ENCODE measurements around the gene WASHC4.
"Not testable (repeated sequence)": the region's sequence is repeated elsewhere in the genome, so short reads cannot be mapped to it uniquely, and the experiment has no call there.

Gene WASHC4

DNA sequence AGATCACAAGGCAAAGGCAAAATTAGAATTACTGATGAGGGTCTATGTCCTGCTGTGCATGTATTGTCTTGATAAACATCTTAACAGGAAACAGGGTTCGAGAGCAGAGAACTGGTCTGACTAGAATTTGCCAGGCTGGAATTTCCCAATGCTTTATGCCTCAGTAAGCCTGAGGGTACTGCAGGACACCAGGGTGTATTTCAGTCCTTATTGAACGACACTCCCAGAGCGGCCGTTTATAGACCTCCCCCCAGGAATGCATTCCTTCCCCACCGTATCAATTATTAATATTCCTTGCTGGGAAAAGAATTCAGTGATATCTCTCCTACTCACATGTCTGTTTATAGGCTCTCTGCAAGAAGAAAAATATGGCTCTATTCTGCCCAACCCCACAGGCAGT, 12.2 kb upstream of the WASHC4 start:
- not testable (repeated sequence) for DNase-seq

DNA sequence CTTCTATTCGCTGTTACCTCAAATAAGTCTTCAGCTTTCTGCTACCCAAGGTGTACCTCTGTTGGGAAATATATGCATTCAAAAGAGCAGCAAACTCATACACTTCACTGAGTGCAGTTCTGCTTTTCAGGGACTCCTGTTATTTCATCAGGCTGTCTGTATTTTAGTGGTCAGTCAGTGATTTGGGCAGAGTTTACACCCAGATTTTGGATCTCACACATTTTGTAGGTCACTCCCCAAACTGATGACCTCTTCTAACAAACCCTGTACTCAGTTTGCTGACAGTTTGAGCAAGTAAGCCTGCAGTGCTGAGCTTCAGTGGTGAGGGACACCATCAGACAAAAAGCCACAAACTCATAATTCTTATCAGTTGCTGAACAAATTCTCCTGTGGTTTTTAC, 8.2 kb upstream of the WASHC4 start:
- no peak for DNase-seq

DNA sequence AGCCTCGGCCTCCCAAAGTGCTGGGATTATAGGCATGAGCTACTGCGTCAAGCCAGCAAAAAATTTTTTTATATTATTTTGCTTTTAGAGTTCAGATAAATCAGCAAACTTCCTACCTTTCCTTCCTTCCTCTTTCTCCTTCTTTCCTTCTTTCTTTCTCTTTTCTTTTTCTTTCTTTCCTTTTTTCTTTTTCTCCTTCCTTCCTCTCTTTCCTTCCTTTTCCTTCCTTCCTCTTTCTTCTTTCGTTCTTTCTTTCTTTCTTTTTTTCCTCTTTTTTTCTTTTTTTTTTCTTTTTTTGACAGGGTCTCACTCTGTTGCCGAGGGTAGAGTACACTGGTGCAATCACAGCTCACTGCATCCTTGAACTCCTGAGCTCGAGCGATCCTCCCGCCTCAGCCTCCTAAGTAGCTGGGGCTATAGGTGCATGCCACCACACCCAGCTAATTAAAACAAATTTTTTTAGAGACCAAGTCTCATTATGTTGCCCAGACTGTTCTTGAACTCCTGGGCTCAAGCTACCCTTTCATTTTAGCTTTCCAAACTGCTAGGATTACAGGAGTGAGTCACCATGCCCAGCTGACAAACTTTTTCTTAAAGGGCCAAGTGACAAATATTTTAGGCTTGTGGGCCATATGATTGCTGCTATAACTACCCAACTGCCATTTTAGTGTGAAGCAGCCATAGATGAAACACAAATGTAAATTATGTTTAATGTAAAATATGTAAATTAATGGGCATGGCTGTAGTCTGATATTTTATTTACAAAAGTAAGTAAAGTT, 7.1 kb upstream of the WASHC4 start:
- DNase-seq = no peak

DNA sequence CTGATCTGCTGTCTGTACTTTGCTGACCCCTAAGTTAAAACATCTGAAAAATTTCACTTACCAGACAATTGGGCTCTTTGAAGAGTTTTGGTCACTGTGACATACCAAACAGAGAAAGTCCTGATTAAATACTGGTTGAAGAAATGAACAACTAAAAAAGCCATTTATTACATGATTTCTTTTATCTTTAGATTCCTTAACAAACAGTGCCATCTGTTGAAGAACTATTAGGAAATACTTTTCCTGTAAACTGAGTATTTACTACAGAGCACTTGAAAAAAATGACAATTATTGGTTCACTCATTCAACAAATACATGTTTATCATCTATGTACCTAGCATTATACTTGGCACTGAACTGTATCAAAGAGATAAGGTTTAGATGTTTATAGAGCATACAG, 6.5 kb upstream of the WASHC4 start:
- no peak for DNase-seq

- DNase-seq = no peak
These were observed 4.9 kb upstream of the WASHC4 start for GRCh38 chr12:105102673-105103072.

- DNase-seq = no peak
These were observed 2.8 kb upstream of the WASHC4 start for GRCh38 chr12:105104762-105105161.

GRCh38 chr12:105106621-105107020, 910 bp upstream of the WASHC4 start:
- DNase-seq = no peak

GRCh38 chr12:105107171-105107493, 399 bp upstream of the WASHC4 start:
- DNase-seq = no peak

DNA sequence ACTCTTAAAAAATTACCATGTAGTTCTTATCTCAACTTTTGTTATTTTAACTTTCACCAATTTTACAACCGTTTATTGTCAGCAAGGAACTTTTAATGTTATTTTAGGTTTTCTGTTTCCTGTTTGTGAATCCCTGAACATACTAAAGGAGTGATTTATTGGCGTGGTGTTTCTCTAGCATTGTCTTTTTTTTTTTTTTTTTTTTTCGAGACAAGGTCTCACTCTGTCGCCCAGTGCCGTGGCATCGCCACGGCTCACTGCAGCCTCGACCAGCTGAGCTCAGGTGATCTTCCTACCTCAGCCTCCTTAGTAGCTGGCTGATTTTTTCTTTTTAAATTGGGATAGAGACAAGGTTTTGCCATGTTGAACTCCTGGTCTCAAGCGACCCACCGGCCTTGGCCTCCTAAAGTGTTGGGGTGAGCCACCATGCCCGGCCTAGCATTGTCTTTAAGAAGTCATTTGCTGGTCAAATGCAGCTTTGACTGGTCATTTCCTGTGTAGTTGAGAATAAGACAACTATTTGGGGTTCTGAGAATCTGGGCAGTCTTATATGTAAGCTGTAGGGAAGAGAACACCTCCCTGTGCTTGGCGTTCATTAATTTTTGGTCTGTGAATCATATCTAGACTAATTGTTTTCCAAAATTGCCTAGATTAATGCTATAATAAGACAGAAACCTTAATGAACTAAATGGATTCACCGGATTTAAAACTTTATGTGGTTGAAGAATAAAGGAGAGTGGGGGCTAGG, 2.1 kb downstream of the WASHC4 start:
- DNase-seq = no peak

- DNase-seq = no peak
These were observed 3.3 kb downstream of the WASHC4 start for GRCh38 chr12:105110851-105111250.

GRCh38 chr12:105113094-105113493, 5.6 kb downstream of the WASHC4 start:
- DNase-seq = no peak

- no peak for DNase-seq
These were observed 9.4 kb downstream of the WASHC4 start for GRCh38 chr12:105116969-105117368.

GRCh38 chr12:105120551-105120950, 13.0 kb downstream of the WASHC4 start:
- no peak for DNase-seq

DNA sequence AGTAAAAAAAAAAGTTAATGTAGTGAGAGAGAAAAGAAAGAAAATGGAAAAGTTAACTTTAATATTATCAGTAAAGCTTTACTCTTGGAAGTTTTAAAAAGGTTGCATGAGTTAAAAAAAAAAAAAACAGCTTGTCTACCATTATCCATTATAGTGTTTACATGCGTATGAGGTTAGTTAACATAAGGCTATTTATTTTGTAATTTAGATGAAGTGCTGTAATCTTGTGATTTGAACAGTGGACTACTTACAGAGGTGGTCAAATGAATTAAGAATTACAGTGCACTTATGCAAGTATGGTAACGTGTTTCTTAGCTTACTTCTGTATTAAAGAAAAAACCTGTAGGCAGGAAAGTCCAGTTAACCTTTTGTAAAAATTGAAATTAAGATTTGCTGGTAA, 30.7 kb downstream of the WASHC4 start:
- no peak for DNase-seq

DNA sequence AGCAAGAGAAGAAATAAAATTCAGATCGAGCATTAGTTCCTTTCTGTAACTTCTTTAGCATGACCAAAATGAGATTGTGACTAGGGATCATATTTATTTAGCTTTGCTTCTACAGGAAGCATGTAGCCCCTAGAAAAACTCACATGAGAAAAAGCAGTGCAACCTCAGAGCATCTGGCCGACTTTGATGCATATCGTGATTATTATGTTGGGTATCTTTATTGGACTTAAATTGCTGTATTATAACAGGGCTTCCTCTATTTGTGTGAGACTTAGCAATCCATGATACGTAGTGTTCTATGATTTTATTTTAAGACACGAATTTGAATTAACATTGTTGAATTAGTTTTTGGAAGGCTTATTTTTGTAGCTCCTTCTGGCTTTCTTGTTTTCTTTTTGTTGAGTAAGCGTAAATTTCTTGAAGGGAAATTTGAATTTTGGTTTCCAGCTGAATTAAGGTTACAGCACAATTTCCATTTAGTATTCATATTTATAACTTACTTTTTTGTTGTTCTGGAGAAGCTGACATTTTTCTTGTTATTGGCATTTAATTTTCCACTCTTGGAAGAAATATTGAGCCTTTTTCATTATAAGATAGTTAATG, 33.9 kb downstream of the WASHC4 start:
- no peak for DNase-seq

GRCh38 chr12:105142259-105142658, 34.7 kb downstream of the WASHC4 start:
- no peak for DNase-seq

- DNase-seq = no peak
These were observed 48.7 kb downstream of the WASHC4 start for GRCh38 chr12:105156260-105156659.

- no peak for DNase-seq
These were observed 50.1 kb downstream of the WASHC4 start for GRCh38 chr12:105157606-105158005.

DNA sequence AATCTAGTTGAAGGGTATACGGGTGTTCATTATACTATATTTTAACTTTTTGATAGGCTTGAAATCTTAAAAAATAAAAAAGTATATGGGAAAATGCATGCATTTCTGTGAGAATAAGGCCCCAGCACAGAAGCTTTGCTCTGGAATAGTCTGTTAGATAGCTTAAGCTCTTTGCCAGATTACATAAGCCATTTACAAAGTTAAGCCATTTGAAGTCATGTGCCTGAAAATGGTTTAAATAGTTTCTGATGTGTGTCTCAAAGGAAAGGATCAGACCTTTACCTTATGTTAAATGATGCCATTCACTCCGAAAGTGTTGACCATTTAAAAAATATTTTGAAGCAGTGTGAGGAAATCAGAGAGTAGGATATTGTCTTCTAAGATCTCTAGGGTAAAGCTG, 51.3 kb downstream of the WASHC4 start:
- DNase-seq = no peak

DNA sequence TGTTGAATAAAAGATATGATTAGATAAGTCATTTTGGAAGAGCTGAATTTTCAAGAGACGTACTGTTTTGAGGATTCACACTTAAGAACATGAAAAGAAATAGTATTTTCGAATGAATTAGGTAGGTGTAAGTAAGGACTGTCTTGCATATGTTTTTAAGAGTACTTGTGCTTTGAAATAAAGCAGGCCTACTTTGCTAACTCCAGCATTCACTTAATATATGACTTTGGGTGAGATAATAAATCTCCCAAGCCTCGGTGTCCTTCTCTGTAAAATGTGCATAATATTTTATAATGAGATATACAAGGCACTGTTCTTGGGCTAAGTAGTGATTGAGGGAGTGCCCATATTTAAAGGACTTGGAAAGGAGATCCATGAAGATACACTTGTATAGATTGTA, 54.6 kb downstream of the WASHC4 start:
- DNase-seq = no peak

GRCh38 chr12:105164068-105164467, 56.5 kb downstream of the WASHC4 start:
- no peak for DNase-seq

DNA sequence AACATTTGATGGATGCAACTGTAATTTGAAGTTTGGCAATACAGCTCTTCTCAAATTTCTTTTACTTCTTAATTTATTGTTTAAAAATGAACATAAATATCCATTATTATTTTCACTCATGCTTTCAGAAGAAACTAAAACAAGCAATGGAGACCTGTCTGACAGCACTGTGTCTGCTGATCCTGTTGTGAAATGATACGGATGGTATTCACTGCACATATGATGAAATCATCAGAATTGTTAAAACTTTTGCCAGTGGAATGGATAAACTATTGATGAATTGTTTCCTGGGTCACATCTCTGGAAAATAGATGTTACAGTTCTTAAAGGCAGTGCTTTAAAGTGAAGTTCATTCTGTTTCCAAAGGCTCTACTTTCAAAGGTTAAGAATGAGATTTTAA, 59.2 kb downstream of the WASHC4 start:
- DNase-seq = no peak

GRCh38 chr12:105167346-105167745, 59.8 kb downstream of the WASHC4 start:
- DNase-seq = no peak

GRCh38 chr12:105168006-105168405, 60.5 kb downstream of the WASHC4 start:
- DNase-seq = no peak
